ENCODE results near the gene GCNT1. TPM values are rescaled to one million over a fixed set of nuclear protein-coding genes. Genes with fewer than 3 reads are reported as not detected.
A peak's percentile ranks its signal among the peaks of the same experiment; 100 is the strongest.

The GCNT1 gene
- total and polyA plus RNA-seq, 2 of the 13 experiments (the other 11 are each of a cell fraction or from before 2014, with no cell fraction given) = 0.55 to 1.7 TPM

DNA sequence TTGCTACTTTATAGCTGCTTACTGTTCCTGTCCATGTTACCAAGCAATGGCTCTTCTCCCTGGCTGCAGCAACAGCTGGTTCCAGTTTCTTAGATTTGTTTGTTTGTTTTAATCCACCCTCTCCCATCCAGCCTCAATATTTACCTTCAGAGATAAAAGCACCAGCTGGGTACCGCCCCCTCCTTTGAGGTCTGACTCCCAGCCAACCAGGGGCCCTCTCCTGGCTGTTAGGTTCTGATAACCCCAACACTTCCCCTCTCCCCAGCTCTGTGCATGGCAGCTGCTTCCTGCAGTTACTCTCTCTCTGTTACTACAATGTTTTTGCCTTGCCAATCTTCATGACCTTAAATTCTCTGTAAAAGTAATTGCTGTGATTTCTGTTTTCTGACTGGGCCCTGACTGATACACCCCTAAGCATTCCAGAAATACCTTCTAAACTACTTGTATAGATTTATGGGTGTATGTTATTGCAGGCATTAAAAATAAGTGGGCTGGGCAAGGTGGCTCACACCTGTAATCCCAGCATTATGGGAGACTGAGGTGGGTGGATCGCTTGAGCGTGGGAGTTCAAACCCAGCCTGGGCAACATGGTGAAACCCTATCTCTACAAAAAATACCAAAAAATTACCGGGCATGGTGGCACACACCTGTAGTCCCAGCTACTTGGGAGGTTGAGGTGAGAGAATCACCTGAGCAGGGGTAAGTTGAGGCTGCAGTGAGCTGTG, 2.6 kb upstream of the GCNT1 start (continued):
- TF ChIP-seq FOSL2 (CRISPR knock-in tag; IDR thresholded peaks at IDR 0.05) = peak; percentile 34; the same call in 1 of the 2 replicates
- TF ChIP-seq, protein P1, sequence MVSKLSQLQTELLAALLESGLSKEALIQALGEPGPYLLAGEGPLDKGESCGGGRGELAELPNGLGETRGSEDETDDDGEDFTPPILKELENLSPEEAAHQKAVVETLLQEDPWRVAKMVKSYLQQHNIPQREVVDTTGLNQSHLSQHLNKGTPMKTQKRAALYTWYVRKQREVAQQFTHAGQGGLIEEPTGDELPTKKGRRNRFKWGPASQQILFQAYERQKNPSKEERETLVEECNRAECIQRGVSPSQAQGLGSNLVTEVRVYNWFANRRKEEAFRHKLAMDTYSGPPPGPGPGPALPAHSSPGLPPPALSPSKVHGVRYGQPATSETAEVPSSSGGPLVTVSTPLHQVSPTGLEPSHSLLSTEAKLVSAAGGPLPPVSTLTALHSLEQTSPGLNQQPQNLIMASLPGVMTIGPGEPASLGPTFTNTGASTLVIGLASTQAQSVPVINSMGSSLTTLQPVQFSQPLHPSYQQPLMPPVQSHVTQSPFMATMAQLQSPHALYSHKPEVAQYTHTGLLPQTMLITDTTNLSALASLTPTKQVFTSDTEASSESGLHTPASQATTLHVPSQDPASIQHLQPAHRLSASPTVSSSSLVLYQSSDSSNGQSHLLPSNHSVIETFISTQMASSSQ (IDR thresholded peaks at IDR 0.05; ENCODE audit: low read depth) = 0 out of 2 replicates have a peak, but pooled peaks have one; percentile 31
- TF ChIP-seq, protein P1 (CRISPR knock-in tag; IDR thresholded peaks at IDR 0.05; ENCODE audit: borderline replicate concordance) = no peak; the same call in 1 of the 2 replicates
- TF ChIP-seq SALL1 (CRISPR knock-in tag; IDR thresholded peaks at IDR 0.05) = peak; percentile 83
- TF ChIP-seq SP5 (CRISPR knock-in tag; IDR thresholded peaks at IDR 0.05; ENCODE audit: borderline replicate concordance, low read depth) = peak; percentile 100
- peak; percentile 74; the same call in 1 of the 2 replicates for TF ChIP-seq HMG20B (CRISPR knock-in tag; conservative IDR thresholded peaks at IDR 0.05)
- no peak for TF ChIP-seq HNF4G (IDR thresholded peaks at IDR 0.05; ENCODE audit: borderline replicate concordance, low read depth, low read length)
- no peak for TF ChIP-seq HNF4G (CRISPR knock-in tag; IDR thresholded peaks at IDR 0.05; ENCODE audit: borderline replicate concordance, low read depth)
- TF ChIP-seq NCOR1 (IDR thresholded peaks at IDR 0.05; ENCODE audit: borderline replicate concordance, low read length) = peak; percentile 66; the same call in 1 of the 2 replicates
- TF ChIP-seq SOX5 (CRISPR knock-in tag; IDR thresholded peaks at IDR 0.05; ENCODE audit: borderline replicate concordance) = peak; percentile 79; the same call in 1 of the 2 replicates
- no peak for TF ChIP-seq ZNF775 (CRISPR knock-in tag; IDR thresholded peaks at IDR 0.05; ENCODE audit: borderline replicate concordance)
- TF ChIP-seq, protein P2, sequence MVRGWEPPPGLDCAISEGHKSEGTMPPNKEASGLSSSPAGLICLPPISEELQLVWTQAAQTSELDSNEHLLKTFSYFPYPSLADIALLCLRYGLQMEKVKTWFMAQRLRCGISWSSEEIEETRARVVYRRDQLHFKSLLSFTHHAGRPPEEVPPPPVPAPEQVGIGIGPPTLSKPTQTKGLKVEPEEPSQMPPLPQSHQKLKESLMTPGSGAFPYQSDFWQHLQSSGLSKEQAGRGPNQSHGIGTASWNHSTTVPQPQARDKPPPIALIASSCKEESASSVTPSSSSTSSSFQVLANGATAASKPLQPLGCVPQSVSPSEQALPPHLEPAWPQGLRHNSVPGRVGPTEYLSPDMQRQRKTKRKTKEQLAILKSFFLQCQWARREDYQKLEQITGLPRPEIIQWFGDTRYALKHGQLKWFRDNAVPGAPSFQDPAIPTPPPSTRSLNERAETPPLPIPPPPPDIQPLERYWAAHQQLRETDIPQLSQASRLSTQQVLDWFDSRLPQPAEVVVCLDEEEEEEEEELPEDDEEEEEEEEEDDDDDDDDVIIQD (CRISPR knock-in tag; IDR thresholded peaks at IDR 0.05; ENCODE audit: low read depth) = peak; percentile 83
- TF ChIP-seq ZNF83 (CRISPR knock-in tag; IDR thresholded peaks at IDR 0.05; ENCODE audit: borderline replicate concordance) = no peak
- peak; percentile 99 for TF ChIP-seq TBX2 (CRISPR knock-in tag; IDR thresholded peaks at IDR 0.05; ENCODE audit: borderline replicate concordance)
- peak; percentile 67; the same call in 1 of the 2 replicates for TF ChIP-seq FOXK1 (CRISPR knock-in tag; IDR thresholded peaks at IDR 0.05; ENCODE audit: borderline replicate concordance, low read depth)
- TF ChIP-seq RBM39 (IDR thresholded peaks at IDR 0.05; ENCODE audit: low read depth, low read length, poor library complexity, severe bottlenecking) = no peak
- no peak for TF ChIP-seq ZNF101 (CRISPR knock-in tag; IDR thresholded peaks at IDR 0.05; ENCODE audit: borderline replicate concordance, low read depth)
- TF ChIP-seq ZNF441 (CRISPR knock-in tag; IDR thresholded peaks at IDR 0.05; ENCODE audit: borderline replicate concordance) = peak; percentile 94; the same call in 1 of the 2 replicates
- TF ChIP-seq, protein P3, sequence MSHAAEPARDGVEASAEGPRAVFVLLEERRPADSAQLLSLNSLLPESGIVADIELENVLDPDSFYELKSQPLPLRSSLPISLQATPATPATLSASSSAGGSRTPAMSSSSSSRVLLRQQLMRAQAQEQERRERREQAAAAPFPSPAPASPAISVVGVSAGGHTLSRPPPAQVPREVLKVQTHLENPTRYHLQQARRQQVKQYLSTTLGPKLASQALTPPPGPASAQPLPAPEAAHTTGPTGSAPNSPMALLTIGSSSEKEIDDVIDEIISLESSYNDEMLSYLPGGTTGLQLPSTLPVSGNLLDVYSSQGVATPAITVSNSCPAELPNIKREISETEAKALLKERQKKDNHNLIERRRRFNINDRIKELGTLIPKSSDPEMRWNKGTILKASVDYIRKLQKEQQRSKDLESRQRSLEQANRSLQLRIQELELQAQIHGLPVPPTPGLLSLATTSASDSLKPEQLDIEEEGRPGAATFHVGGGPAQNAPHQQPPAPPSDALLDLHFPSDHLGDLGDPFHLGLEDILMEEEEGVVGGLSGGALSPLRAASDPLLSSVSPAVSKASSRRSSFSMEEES (CRISPR knock-in tag; IDR thresholded peaks at IDR 0.05) = 0 out of 2 replicates have a peak, but pooled peaks have one; percentile 54
- peak; percentile 74 for TF ChIP-seq NCOA2 (CRISPR knock-in tag; IDR thresholded peaks at IDR 0.05)
- peak; percentile 79 for TF ChIP-seq FOXA1 (IDR thresholded peaks at IDR 0.05)
- peak; percentile 90 for TF ChIP-seq FOXA1 (CRISPR knock-in tag; IDR thresholded peaks at IDR 0.05)
- TF ChIP-seq ZNF251 (CRISPR knock-in tag; IDR thresholded peaks at IDR 0.05) = no peak
- TF ChIP-seq TCF7L2 (IDR thresholded peaks at IDR 0.05; ENCODE audit: low read depth, low read length) = peak; percentile 84
